ENCODE data around the gene F7.

DNA sequence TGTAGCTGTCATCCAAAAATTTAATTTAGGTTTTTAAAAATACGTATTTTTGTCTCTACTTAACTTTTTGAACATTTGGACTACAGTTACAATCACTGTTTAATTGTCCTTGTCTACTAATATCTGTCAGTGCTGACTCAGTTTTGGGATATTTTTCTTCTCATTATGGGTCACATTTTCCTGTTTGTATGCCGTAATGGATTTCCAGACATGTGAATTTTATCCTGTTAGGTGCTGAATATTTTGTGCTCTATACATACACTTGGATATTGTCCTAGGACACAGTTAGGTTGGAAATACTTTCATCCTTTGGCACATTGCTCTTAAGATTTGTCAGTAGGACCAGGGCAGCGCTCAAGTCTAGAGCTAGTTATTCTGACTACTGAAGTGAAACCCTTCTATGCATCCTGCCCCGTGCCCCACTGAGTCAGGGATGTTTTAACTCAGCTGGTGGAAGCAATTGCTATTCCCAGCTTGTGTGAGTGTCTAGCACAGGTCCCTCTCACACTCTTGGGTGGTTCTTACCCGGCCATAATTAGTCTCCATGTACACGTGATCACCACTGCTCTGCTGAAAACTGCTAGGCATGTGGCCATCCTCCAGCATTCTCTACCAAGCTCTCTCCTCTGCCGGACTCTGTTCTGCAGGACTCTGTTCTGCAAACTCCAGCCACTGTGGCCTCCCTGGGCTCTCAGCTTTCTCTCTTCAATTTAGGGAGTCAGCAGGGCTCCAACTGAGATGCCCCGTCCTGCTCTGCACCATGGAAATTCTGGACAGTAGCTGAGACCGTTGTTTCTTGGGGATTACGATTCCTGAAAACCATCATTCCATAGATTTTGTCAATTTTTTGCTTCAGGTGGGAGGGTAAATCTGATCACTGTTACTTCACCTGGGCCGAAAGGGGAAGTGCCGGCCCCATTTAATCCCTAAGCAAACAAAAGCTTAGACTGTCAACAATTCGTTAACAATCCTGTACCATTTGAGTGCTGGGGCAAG, 64.0 kb downstream of the F7 start:
- TF ChIP-seq EZH2 (IDR thresholded peaks at IDR 0.05; ENCODE audit: borderline replicate concordance, insufficient read depth, low read depth, low read length, poor library complexity, severe bottlenecking): no peak
- TF ChIP-seq, protein P1, sequence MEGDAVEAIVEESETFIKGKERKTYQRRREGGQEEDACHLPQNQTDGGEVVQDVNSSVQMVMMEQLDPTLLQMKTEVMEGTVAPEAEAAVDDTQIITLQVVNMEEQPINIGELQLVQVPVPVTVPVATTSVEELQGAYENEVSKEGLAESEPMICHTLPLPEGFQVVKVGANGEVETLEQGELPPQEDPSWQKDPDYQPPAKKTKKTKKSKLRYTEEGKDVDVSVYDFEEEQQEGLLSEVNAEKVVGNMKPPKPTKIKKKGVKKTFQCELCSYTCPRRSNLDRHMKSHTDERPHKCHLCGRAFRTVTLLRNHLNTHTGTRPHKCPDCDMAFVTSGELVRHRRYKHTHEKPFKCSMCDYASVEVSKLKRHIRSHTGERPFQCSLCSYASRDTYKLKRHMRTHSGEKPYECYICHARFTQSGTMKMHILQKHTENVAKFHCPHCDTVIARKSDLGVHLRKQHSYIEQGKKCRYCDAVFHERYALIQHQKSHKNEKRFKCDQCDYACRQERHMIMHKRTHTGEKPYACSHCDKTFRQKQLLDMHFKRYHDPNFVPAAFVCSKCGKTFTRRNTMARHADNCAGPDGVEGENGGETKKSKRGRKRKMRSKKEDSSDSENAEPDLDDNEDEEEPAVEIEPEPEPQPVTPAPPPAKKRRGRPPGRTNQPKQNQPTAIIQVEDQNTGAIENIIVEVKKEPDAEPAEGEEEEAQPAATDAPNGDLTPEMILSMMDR (IDR thresholded peaks at IDR 0.05): no peak

Measured in B cell (primary cell).